Neural progenitor cell (in vitro differentiated cells): Measurements from ENCODE around the gene SMYD3.

ENCODE experiments used
- CTCF ChIP-seq: fragments of 200-600 bp; sonication (generic); IDR thresholded peaks from 2 replicates; pipeline ENCODE4 v1.5.1; 2017; ENCODE audit warnings: antibody characterized with exemption, mild to moderate bottlenecking
- EZH2 ChIP-seq: fragments of 200-600 bp; sonication (generic); IDR thresholded peaks from 2 replicates; pipeline ENCODE4 v1.6.1; 2017; ENCODE audit warnings: antibody characterized with exemption, mild to moderate bottlenecking, moderate library complexity
- EZH2phosphoT487 ChIP-seq: fragments of 200-600 bp; sonication (generic); IDR thresholded peaks from 2 replicates; pipeline ENCODE4 v1.6.1; 2017; ENCODE audit warnings: antibody characterized with exemption

- TF ChIP-seq CTCF (no peak), EZH2 (no peak), EZH2phosphoT487 (no peak)
Observed at GRCh38 chr1:246351721-246352120, 155.4 kb downstream of the SMYD3 start.
